Effector memory CD4-positive, alpha-beta T cell (primary cell): ENCODE data around the gene VEZF1.

ENCODE experiments used
- DNase-seq, 3 donors: peaks; one replicate each; pipeline ENCODE4 v3.0.0-alpha.2; 2020
- H3K27ac ChIP-seq: 2 replicates; pipeline ENCODE4 v1.7.0; 2013; ENCODE audit warnings: mild to moderate bottlenecking, low read length, moderate library complexity; ENCODE audit not compliant: insufficient read depth, poor library complexity, severe bottlenecking
- H3K27me3 ChIP-seq: replicated peaks from 2 replicates; pipeline ENCODE4 v1.7.0; 2013; ENCODE audit warnings: mild to moderate bottlenecking, low read length; ENCODE audit not compliant: insufficient read depth, control insufficient read depth, poor library complexity, severe bottlenecking
- H3K36me3 ChIP-seq: 2 replicates; pipeline ENCODE4 v1.7.0; 2013; ENCODE audit warnings: mild to moderate bottlenecking, low read length, moderate library complexity; ENCODE audit not compliant: control insufficient read depth, insufficient read depth
- H3K4me1 ChIP-seq: 2 replicates; pipeline ENCODE4 v1.7.0; 2013; ENCODE audit warnings: low read length, mild to moderate bottlenecking; ENCODE audit not compliant: control insufficient read depth, insufficient read depth, poor library complexity, severe bottlenecking
- H3K4me3 ChIP-seq: 2 replicates; pipeline ENCODE4 v1.7.0; 2013; ENCODE audit warnings: low read length, low read depth, mild to moderate bottlenecking; ENCODE audit not compliant: insufficient read depth, poor library complexity, severe bottlenecking
- H3K9me3 ChIP-seq: 2 replicates; pipeline ENCODE4 v1.7.0; 2013; ENCODE audit warnings: mild to moderate bottlenecking, low read length, moderate library complexity; ENCODE audit not compliant: control insufficient read depth

VEZF1 gene

DNA sequence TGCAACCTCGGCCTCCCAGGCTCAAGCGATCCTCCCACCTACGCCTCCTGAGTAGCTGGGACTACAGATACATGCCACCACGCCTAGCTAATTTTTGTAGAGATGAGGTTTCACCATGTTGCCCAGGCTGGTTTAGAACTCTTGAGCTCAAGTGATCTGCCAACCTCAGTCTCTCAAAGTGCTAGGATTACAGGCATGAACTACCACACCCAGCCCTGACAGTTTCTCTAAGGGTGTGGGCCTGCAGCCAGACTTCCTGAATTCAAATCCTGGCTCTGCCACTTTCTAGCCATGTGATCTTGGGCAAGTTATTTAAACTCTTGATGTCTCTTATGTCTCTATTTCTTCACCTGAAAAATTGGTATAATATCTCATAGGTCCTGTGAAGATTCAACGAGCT, 38.4 kb downstream of the VEZF1 start:
- Histone ChIP-seq H3K27me3 (no peaks in the 10 kb centered on the region), H3K4me3 (no peak overlapping the region), H3K9me3 (no peaks in the 10 kb centered on the region), H3K27ac (no peak overlapping the region), H3K36me3 (no peaks in the 10 kb centered on the region), H3K4me1 (peaks cover 6% of the 10 kb centered on the region)
- DNase-seq = no peak

GRCh38 chr17:57948555-57949420, 39.3 kb downstream of the VEZF1 start:
- Histone ChIP-seq H3K27me3 (no peaks in the 10 kb centered on the region), H3K4me1 (peaks cover 3% of the 10 kb centered on the region), H3K36me3 (no peaks in the 10 kb centered on the region), H3K4me3 (no peak overlapping the region), H3K9me3 (no peaks in the 10 kb centered on the region), H3K27ac (no peak overlapping the region)
- no peak for DNase-seq

GRCh38 chr17:57948169-57948554, 39.9 kb downstream of the VEZF1 start:
- H3K4me1 ChIP-seq = peaks cover 3% of the 10 kb centered on the region

GRCh38 chr17:57947369-57947768, 40.7 kb downstream of the VEZF1 start:
- DNase-seq = no peak
- Histone ChIP-seq H3K27ac (no peak overlapping the region), H3K9me3 (no peaks in the 10 kb centered on the region), H3K27me3 (no peaks in the 10 kb centered on the region), H3K36me3 (no peaks in the 10 kb centered on the region), H3K4me3 (no peak overlapping the region), H3K4me1 (peaks cover 3% of the 10 kb centered on the region)

More at GRCh38 chr17:57948169-57948554, 39.9 kb downstream of the VEZF1 start:
- H3K36me3 ChIP-seq = no peaks in the 10 kb centered on the region
- H3K27me3 ChIP-seq = no peaks in the 10 kb centered on the region
- no peak overlapping the region for H3K27ac ChIP-seq
- H3K9me3 ChIP-seq = no peaks in the 10 kb centered on the region
- H3K4me3 ChIP-seq = no peak overlapping the region
- DNase-seq = no peak

GRCh38 chr17:57946798-57947358, 41.2 kb downstream of the VEZF1 start:
- H3K4me3 ChIP-seq = peak overlapping the region; percentile 44
- H3K4me1 ChIP-seq = peaks cover 3% of the 10 kb centered on the region
- H3K27ac ChIP-seq = no peak overlapping the region
- no peaks in the 10 kb centered on the region for H3K9me3 ChIP-seq
- DNase-seq = no peak
- no peaks in the 10 kb centered on the region for H3K36me3 ChIP-seq
- H3K27me3 ChIP-seq = no peaks in the 10 kb centered on the region

GRCh38 chr17:57945996-57946797, 41.9 kb downstream of the VEZF1 start:
- no peak for DNase-seq
- Histone ChIP-seq H3K9me3 (no peaks in the 10 kb centered on the region), H3K4me1 (peaks cover 3% of the 10 kb centered on the region), H3K27ac (no peak overlapping the region), H3K36me3 (no peaks in the 10 kb centered on the region), H3K4me3 (peak overlapping the region; percentile 44), H3K27me3 (no peaks in the 10 kb centered on the region)

GRCh38 chr17:57944908-57945307, 43.1 kb downstream of the VEZF1 start:
- Histone ChIP-seq H3K27ac (no peak overlapping the region), H3K27me3 (no peaks in the 10 kb centered on the region), H3K9me3 (no peaks in the 10 kb centered on the region), H3K4me3 (no peak overlapping the region), H3K4me1 (peaks cover 3% of the 10 kb centered on the region), H3K36me3 (no peaks in the 10 kb centered on the region)
- DNase-seq = no peak

- Histone ChIP-seq H3K27ac (no peak overlapping the region), H3K36me3 (no peaks in the 10 kb centered on the region), H3K4me1 (peaks cover 3% of the 10 kb centered on the region), H3K9me3 (no peaks in the 10 kb centered on the region), H3K27me3 (no peaks in the 10 kb centered on the region), H3K4me3 (no peak overlapping the region)
- DNase-seq = no peak
Observed at GRCh38 chr17:57943645-57944044, 44.4 kb downstream of the VEZF1 start.

GRCh38 chr17:57943140-57943539, 44.9 kb downstream of the VEZF1 start:
- no peak overlapping the region for H3K4me3 ChIP-seq
- peaks cover 3% of the 10 kb centered on the region for H3K4me1 ChIP-seq
- no peaks in the 10 kb centered on the region for H3K9me3 ChIP-seq
- H3K27ac ChIP-seq = no peak overlapping the region
- no peaks in the 10 kb centered on the region for H3K27me3 ChIP-seq
- no peak for DNase-seq
- no peaks in the 10 kb centered on the region for H3K36me3 ChIP-seq
